ENCODE data around the gene TRIM72.
"Not testable (repeated sequence)": the region's sequence is repeated elsewhere in the genome, so short reads cannot be mapped to it uniquely, and the experiment has no call there.

TRIM72 gene

DNA sequence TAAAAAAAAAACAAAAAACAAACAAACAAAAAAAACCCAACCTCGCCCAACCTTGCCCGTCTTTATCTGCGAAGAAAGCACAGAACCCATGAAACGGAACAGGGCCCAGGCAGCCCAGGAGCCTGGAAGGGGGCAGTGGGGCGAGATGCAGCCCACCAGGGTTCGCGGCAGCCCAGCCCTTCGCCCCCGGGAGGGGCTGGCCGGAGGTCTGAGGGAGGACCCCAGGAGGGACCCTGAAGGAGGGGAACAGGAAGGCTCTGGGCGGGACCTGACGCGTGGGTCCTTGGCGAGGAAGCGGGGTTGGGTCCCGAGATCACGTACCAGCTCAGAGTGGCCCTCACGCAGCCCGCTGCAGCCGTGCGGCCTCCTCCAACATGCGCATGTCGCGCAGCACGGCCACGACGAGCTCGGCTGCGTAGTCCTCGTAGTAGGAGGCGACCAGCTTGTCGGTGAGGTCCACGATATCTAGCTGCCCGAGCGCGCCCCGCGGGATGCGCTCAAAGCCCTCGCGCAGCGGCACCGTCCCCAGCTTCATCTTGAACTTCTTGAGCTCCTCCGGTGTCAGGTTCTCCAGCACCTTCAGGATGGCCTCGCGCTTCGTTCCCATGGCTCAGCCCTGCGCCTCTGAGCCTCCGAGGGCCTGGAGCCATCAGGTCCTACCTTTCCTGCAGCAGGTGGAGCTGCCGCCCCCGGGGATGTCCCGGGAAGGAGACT is 2.7 kb downstream of the TRIM72 start, which contains the start of gene PYDC1:
TSS of gene PYDC1 (minus strand) at position 714 of the 714 bp plus-strand sequence. CDS start at position 607, 107 bp downstream.
- DNase-seq = no peak

DNA sequence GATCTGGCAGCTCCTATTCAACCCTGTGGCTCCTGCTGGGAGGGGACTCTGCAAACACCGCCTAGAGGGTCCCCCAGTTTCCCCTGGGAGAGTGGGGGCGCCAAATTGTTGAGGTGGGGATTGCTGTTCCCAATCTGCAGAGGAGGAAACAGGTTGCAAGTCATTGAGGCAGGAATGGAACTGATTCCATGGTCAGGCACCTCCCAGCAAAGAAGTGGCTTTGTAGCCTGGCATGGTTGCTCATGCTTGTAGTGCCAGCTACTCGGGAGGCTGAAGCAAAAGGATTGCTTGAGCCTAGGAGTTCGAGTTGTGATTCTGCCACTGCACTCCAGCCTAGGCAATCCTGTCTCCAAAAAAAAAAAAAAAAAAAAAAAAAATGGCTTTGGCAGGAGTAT is 3.2 kb downstream of the TRIM72 start:
- DNase-seq = no peak

DNA sequence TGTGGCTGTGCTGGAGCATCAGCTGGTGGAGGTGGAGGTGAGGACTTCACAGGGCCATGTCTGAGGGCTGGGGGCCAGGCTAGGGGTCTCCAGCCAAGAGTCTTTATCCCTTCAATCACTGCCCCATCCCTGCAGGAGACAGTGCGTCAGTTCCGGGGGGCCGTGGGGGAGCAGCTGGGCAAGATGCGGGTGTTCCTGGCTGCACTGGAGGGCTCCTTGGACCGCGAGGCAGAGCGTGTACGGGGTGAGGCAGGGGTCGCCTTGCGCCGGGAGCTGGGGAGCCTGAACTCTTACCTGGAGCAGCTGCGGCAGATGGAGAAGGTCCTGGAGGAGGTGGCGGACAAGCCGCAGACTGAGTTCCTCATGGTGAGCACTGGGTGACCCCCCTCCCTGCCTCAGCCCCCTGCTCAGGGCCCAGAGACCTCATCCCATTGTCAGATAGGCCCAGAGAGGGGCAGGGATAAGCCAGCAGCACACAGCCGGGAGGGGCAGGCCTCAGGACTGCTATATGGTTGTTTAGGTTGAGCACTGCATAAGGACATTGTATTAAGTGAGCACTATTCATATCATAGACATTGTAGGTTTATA is 5.3 kb downstream of the TRIM72 start:
- DNase-seq = no peak

DNA sequence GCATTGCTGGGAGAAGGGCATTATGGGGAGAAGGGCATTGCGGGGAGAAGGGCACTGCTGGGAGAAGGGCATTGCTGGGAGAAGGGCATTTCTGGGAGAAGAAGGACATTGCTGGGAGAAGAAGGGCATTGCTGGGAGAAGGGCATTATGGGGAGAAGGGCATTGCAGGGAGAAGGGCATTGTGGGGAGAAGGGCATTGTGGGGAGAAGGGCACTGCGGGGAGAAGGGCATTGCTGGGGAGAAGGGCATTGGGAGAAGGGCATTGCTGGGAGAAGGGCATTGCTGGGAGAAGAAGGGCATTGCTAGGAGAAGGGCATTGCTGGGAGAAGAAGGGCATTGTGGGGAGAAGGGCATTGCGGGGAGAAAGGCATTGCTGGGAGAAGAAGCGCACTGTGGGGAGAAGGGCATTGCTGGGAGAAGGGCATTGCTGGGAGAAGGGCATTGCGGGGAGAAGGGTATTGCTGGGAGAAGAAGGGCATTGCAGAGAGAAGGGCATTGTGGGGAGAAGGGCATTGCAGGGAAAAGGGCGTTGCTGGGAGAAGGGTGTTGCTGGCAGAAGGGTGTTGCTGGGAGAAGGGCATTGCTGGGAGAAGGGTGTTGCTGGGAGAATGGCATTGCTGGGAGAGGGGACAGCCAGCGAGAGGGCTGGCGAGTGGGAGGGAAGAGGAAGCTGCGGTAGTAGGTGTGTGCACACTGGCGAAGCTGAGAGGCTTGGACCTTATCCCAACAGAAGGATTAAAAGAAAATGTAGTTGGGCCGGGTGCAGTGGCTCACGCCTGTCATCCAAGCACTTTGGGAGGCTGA is 7.6 kb downstream of the TRIM72 start:
- no peak for DNase-seq

DNA sequence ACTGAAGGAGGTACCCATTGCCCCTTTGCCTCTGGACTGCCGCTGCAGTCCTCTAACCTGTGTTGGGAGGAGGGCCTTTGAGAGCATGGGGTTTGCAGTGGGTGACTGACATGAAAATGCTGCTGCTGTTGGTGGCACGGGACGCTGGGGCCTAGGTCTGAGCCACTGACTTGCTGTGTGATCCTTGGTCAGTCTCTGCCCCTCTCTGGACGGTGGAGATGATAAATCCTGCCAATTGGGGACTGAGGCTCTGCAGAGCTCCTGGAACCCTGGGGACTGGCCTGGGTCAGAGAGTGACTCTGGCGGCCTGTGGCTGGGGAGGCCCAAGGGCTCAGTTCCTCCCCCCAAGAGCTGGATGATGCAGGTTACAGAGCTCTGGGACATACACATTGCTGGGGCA is 9.1 kb downstream of the TRIM72 start:
- no peak for DNase-seq

DNA sequence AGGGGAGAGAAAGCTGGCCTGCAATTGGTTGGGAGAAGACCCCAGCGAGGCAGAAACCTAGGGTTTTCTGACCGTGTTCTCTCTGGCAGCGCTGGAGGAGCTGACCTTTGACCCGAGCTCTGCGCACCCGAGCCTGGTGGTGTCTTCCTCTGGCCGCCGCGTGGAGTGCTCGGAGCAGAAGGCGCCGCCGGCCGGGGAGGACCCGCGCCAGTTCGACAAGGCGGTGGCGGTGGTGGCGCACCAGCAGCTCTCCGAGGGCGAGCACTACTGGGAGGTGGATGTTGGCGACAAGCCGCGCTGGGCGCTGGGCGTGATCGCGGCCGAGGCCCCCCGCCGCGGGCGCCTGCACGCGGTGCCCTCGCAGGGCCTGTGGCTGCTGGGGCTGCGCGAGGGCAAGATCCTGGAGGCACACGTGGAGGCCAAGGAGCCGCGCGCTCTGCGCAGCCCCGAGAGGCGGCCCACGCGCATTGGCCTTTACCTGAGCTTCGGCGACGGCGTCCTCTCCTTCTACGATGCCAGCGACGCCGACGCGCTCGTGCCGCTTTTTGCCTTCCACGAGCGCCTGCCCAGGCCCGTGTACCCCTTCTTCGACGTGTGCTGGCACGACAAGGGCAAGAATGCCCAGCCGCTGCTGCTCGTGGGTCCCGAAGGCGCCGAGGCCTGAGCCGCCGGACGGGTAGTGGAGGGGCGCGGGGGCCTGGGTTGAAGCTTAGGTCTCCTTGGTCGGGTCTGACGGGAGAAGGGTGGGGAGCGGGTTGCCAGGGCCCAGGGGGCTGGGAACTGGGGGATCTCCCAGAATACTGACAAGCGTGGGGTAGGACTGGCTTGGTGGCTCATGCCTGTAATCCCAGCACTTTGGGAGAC is 10.4 kb downstream of the TRIM72 start:
- no peak for DNase-seq

DNA sequence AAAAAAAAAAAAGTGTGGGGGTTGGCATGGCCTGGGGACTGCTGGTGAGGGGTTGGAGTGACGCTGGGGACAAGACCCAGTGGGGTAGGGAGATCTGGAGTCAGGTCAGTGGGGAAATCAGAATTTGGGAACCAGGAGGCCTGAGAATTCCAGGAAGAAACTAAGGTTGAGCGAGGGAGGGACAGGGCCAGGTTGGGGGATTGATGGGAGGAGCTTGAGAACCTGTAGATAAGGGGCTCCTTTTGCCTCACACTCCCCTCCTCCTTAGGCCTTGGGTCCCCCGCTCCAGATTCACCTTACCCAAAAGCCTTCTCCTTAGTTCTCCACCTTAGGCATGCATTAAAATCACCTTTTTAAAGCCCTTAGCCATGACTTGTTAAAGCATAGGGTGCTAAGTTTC is 11.3 kb downstream of the TRIM72 start:
- no peak for DNase-seq

DNA sequence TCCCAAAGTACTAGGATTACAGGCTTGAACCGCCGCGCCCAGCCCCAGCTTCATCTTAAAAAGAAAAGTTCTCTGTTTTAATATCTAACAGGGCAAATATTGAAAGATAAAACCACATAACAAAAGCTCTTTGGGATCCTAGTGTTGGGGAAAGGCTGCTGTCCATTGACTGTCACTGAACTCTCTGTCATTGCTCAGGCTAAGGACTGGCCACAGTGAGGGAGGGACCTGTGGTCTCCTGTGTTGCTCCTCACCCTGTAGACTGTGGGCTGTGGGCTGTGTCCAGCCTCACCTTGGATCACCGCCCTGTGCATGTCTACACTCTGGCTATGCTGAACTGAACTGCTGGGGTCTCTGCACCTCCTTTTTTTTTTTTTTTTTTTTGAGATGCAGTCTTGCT is 14.3 kb downstream of the TRIM72 start:
- no peak for DNase-seq

DNA sequence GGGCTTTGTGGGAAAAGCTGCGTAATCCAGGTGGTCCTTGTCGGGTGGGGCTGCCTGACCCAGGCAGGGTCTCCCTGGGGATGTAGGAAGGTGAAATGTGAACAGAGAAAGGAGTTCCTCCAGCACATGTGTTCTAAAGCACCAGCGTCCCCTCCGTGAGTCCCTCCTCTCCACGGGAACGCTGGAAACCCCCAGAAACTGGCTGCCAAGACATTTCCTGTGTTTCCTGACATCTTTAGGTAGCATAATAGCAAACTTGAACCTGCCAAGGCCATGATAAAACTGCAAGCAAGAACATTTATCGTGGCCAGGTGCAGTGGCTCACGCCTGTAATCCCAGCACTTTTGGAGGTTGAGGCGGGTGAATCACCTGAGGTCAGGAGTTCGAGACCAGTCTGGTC is 15.6 kb downstream of the TRIM72 start:
- no peak for DNase-seq

DNA sequence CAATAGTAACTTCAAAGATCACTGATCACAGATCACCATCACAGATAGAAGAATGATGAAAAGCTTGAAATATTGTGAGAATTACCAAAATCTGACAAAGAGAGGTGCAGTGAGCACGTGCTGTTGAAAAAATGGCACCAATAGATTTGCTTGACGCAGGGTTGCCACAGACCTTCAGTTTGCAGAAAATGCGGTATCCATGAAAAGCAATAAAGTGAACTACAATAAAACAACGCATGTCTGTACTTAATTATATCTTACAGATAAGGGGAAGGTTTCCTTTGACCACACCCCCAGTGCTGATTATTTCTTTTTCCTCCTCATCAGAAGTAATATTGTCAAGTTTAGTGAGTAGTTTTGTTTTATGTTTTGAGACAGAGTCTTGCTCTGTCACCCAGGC is 24.1 kb downstream of the TRIM72 start:
- DNase-seq = no peak

DNA sequence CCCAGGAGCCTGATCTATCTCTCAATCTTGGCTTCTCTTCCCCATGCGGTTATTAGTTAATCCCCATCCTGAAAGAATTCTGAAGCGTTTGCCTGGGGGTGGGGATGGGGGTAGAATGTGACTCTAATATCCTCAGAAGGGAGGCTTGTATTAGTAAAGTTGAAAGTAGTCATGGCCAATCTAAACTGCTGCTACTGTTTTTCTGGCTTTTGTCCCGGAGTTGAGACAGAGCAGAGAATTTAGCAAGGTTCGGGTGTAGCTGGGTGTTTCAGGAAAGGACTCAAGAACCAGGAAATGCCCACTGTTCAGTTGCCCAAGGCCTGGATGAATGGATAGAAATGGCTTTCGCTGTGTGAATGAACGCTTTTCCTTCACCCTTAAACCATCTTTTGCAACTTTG is 28.3 kb downstream of the TRIM72 start:
- DNase-seq = no peak

DNA sequence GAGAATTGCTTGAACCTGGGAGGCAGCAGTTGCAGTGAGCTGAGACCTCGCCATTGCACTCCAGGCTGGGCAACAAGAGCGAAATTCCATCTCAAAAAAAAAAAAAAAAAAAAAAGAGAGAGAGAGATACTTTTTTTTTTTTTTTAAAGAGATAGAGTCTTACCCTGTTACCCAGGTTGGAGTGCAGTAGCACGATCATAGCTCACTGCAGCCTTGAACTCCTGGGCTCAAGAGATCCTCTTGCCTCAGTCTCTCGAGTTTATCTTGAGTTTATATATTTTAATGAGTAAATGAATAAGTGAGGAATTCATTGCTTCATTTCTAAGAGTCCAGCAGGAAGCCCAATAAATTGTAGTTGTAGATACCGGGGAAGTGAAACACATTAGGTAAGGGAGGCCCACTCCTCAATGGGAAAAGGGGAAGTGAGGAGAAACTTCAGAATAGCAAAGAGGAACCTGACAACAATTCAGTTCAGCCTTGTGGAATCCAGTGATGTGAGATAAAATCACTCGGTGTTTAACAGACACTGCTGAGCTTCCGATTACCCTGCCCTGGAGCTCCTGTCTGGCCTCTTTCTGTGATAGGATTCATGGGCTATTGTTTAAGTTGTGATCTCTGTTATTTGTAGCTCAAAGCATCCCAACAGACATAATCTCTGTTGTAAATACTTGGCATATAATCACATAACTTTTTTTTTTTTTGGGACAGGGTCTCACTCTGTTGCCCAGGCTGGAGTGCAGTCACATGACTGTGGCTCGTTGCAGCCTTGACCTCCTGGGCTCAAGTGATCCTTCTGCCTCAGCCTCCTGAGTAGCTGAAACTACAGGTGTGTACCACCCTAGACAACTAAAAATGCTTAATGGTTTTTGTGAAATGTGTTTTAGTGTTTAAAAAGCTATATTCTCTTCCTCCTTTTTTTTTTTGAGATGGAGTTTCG is 30.1 kb downstream of the TRIM72 start:
- DNase-seq = no peak

DNA sequence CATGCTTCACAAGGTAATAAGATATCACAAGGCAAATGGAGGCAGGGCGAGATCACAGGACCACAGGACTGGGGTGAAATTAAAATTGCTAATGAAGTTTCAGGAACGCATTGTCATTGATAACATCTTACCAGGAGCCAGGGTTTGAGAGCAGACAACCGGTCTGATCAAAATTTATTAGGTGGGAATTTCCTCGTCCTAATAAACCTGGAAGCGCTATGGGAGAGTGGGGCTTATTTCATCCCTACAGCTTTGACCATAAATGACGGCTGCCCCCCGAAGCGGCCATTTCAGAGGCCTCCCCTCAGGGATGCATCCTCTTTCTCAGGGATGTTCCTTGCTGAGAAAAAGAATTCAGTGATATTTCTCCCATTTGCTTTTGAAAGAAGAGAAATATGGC is 31.7 kb downstream of the TRIM72 start:
- DNase-seq = not testable (repeated sequence)

DNA sequence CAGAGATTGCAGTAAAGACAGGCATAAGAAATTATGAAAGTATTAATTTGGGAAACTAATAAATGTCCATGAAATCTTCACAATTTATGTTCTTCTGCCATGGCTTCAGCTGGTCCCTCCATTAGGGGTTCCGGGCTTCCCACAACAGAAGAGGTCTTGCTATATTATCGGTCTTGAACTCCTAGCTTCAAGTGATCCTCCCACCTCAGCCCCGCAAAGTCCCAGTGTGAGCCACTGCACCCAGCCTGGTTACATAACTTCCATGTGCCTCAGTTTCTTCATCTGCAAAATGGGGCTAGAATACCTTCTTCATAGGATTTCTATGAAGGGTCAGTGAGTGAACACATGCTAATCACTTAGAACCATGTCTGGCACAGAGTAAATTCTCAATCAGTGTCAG is 32.4 kb downstream of the TRIM72 start:
- DNase-seq = no peak

DNA sequence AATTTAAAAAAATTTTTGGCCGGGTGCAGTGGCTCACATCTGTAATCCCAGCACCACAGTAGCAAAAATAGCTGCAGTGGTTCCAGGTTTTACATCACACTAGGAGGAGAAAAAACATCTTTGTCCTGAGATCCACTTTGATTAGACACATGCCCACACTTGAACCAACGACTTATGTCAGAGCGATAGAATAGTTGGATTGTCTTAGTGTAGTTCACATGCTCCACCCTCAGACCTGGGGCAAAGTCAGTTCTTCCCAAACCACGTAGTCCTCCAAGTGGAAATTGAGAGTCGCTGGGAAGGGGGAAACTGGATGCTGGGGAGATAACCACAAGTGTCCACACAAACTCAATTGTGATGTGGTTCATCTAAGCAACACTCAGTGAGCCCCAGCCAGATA is 34.4 kb downstream of the TRIM72 start:
- no peak for DNase-seq

DNA sequence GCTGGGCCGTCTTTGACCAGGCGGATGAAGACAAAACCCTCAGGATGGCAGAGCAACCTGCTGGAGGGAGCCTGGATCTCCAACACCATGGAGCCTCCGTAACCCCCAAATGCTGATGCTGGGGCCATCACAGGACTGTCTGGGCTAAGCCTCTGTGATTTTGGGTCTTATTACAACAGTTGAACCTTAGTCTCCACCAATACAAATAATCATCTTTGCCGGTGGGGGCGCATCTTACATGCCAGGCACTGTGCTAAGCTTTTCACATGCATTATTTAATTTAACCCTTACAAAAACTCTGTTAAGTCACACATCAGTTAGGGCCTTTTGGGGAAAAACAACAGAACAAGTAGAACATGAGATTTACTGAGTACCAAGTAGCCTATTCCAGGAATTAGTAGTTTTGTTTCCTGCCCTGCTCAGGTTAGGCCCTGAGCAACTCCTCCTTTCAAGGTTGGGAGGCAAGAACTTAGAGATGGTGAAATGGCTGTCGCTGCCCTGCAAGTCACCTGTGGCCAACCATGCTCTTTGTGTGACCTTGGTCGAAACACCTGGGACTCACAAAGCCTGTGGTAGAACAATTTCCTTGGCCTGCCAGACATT is 37.0 kb downstream of the TRIM72 start:
- DNase-seq = no peak

DNA sequence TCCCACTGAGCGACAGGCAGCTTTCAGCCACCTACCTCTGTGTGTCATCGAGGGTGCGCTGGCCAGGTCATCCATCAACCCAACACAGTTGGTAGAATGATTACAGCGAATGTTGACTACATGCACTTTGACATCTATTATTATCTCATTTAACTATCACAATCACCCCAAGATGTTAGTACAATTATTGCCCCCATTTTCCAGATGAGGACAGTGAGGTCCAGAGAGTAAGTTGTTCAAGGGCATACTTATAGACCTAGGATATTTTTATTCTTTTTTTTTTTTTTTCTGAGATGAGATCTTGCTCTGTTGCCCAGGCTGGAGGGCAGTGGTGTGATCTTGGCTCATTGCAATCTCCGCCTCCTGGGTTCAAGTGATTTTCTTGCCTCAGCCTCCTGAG is 37.5 kb downstream of the TRIM72 start:
- no peak for DNase-seq

DNA sequence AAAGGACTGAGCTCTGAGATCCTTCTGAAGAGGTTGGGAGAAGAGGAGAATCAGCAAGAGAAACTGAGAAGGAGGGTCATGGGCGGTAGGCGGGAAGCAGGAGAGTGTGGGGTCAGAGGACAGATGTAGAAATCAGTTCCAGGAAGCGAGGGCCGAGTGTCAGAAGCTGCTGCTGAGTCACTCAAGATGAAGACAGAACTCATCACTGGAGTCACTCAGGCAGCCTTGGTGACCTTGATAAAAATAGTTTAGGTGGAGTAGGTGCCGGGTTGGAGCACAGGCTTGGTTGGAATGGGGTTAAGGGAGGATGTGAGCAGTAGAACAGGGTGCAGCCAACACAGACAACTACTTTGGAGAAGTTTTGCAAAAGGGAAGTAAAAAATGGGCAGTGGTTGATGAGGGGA is 39.7 kb downstream of the TRIM72 start:
- no peak for DNase-seq

DNA sequence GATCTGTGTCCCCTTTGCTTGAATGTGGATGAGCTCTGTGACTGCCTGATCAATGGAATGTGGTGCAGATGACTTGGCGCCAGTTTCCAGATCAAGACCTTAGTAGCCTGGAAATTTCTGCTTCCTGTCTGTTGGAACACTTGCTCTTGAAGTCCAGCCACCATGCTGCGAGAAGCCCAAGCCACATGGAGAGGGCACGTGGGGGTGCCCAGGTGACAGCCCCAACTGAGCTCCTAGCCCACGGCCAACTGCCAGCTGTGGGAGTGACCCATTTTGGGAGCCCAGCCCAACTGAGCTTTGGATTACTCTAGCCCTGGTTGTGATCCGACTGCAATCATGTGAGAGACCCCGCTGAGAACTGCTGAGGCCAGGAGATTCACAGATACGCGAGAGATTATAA is 42.5 kb downstream of the TRIM72 start:
- no peak for DNase-seq

DNA sequence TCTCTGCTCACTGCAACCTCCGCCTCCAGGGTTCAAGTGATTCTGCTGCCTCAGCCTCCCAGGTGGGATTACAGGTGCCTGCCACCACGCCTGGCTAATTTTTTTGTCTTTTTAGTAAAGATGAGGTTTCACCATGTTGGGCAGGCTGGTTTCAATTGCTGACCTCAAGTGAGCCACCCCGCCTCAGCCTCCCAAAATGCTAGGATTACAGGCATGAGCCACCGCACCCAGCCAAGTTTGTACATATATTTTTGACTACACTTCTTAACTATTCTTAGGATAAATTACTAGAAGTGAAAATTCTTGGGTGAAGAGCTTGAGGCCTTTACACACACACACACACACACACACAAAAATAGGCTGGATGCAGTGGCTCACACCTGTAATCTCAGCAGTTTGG is 44.4 kb downstream of the TRIM72 start:
- DNase-seq = no peak

DNA sequence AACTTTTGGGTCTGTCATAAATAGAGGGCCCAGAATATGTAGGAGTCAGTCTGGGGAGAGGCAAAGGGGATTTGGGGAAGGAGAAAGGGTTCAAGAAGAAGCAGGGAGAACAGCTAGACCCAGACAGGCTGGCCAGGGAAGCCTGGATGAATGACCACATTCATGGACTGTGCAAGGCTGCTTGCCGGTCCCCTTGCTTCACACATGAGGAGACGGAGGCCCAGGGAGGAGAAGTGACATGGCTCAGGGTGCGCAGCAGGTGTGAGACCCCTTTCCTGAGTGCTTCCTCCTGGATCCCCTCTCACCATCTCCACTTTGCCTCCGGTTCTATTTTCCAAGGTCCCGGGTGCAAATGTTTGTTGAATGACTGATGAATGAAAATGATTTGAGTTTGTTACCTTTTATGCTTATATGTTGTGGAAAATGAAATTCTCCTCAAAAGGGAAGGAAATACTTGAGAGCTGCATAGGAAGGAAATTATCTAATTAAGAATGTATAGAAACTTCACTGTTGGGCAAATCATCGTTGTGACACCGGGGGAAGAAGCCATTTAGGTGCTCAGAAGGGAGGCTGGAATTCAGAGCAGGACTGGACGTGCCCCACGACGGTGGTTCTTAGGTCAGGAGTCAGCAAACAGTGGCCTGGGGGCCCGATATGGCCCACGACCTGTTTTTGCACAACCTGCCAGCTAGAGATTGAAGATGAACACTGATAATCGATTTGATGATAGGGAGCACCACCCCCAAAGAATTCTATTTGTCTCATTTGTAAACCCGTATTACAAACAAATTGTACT is 46.4 kb downstream of the TRIM72 start:
- DNase-seq = no peak

Data from activated CD4-positive, CD25-positive, alpha-beta regulatory T cell (primary cell).